CD14-positive monocyte (primary cell): ENCODE measurements around the gene ARHGEF33. TPM values are rescaled to one million over a fixed set of nuclear protein-coding genes. Genes with fewer than 3 reads are reported as not detected.
A peak's percentile ranks its signal among the peaks of the same experiment; 100 is the strongest.

Experiments used
- DNase-seq, 3 donors: peaks; one replicate each; pipeline ENCODE4 v3.0.0-alpha.2; 2011 to 2022
- H2AFZ ChIP-seq: 2 replicates; pipeline ENCODE4 v1.6.0; 2012; ENCODE audit warnings: mild to moderate bottlenecking, low read depth, low read length, inconsistent platforms; ENCODE audit not compliant: insufficient read depth, poor library complexity, severe bottlenecking
- H3K27ac ChIP-seq, 2 donors: 1 replicate in 1 of 2; 2 replicates in 1 of 2; pipeline ENCODE4 v1.5.1; 2012 to 2013; ENCODE audit warnings: low read length in 2 of 2, control low read depth in 1 of 2, inconsistent platforms in 1 of 2, low read depth in 1 of 2, mild to moderate bottlenecking in 1 of 2
- H3K27me3 ChIP-seq, 2 donors: one replicate each; pipeline versions ENCODE4 v1.6.0 to v1.6.1; 2011 to 2013; ENCODE audit warnings: low read length in 2 of 2; ENCODE audit not compliant: control insufficient read depth in 2 of 2, insufficient read depth in 2 of 2
- H3K36me3 ChIP-seq, 2 donors: replicated peaks in 1 of 2; 1 replicate in 1 of 2; 2 replicates in 1 of 2; pipeline versions ENCODE4 v1.5.1 to v1.6.1; 2012 to 2013; ENCODE audit warnings: low read length in 2 of 2, control low read depth in 1 of 2, inconsistent platforms in 1 of 2, mild to moderate bottlenecking in 1 of 2; ENCODE audit not compliant: insufficient read depth in 2 of 2, control insufficient read depth in 1 of 2
- H3K4me1 ChIP-seq, 2 donors: 1 replicate in 1 of 2; 2 replicates in 1 of 2; pipeline versions ENCODE4 v1.5.1 to v1.6.1; 2012 to 2013; ENCODE audit warnings: low read length in 2 of 2, control low read depth in 1 of 2, inconsistent platforms in 1 of 2, mild to moderate bottlenecking in 1 of 2, moderate library complexity in 1 of 2; ENCODE audit not compliant: insufficient read depth in 2 of 2, control insufficient read depth in 1 of 2
- H3K4me2 ChIP-seq: replicated peaks from 2 replicates; pipeline ENCODE3; 2012; ENCODE audit warnings: low read length, moderate library complexity, mild to moderate bottlenecking; ENCODE audit not compliant: poor library complexity, severe bottlenecking; ENCODE audit errors: extremely low read depth
- H3K4me3 ChIP-seq, 3 experiments: fragments of 200-600 bp in 1 of 3; sonication (generic) in 1 of 3; replicated peaks in 1 of 3; 1 replicate in 2 of 3; 2 replicates in 1 of 3; pipeline ENCODE4 v1.5.1; 2011 to 2013; ENCODE audit warnings: low read length in 3 of 3, mild to moderate bottlenecking in 3 of 3, control low read depth in 2 of 3, low read depth in 2 of 3, inconsistent platforms in 1 of 3, moderate library complexity in 1 of 3
- H3K79me2 ChIP-seq: 2 replicates; pipeline ENCODE4 v1.6.0; 2012; ENCODE audit warnings: mild to moderate bottlenecking, control low read depth, inconsistent platforms, low read length, moderate library complexity; ENCODE audit not compliant: insufficient read depth
- H3K9ac ChIP-seq: 2 replicates; pipeline ENCODE4 v1.6.0; 2017; ENCODE audit warnings: low read length, mild to moderate bottlenecking; ENCODE audit not compliant: insufficient read depth, poor library complexity, severe bottlenecking
- H3K9me3 ChIP-seq, 2 donors: replicated peaks in 1 of 2; 1 replicate in 1 of 2; 2 replicates in 1 of 2; pipeline versions ENCODE4 v1.5.1 to v1.6.1; 2012 to 2013; ENCODE audit warnings: low read length in 2 of 2, control low read depth in 1 of 2; ENCODE audit not compliant: control insufficient read depth in 1 of 2, insufficient read depth in 1 of 2
- H4K20me1 ChIP-seq: 2 replicates; pipeline ENCODE4 v1.6.0; 2012; ENCODE audit warnings: mild to moderate bottlenecking, low read length, control low read depth, moderate library complexity; ENCODE audit not compliant: insufficient read depth
- H3K27ac Mint-ChIP-seq, 7 donors: one replicate each; pipeline ENCODE4 v1.8.0; 2020; ENCODE audit warnings: mild to moderate bottlenecking in 7 of 7, mixed read lengths in 7 of 7, moderate library complexity in 6 of 7, inconsistent platforms in 2 of 7
- H3K27me3 Mint-ChIP-seq, 3 donors: one replicate each; pipeline ENCODE4 v1.8.0; 2021 to 2022; ENCODE audit warnings: low read depth in 3 of 3, mild to moderate bottlenecking in 3 of 3, mixed read lengths in 3 of 3, moderate library complexity in 3 of 3, inconsistent platforms in 1 of 3
- H3K36me3 Mint-ChIP-seq, 2 donors: one replicate each; pipeline ENCODE4 v1.8.0; 2020; ENCODE audit warnings: mixed read lengths in 2 of 2, inconsistent platforms in 1 of 2, mild to moderate bottlenecking in 1 of 2
- H3K4me1 Mint-ChIP-seq: one replicate; pipeline ENCODE4 v1.8.0; 2020; ENCODE audit warnings: mild to moderate bottlenecking, mixed read lengths
- H3K4me3 Mint-ChIP-seq, 2 donors: one replicate each; pipeline ENCODE4 v1.8.0; 2020; ENCODE audit warnings: mild to moderate bottlenecking in 2 of 2, mixed read lengths in 2 of 2, moderate library complexity in 1 of 2
- H3K9me3 Mint-ChIP-seq, 7 donors: one replicate each; pipeline ENCODE4 v1.8.0; 2020 to 2022; ENCODE audit warnings: mixed read lengths in 7 of 7, mild to moderate bottlenecking in 6 of 7, moderate library complexity in 6 of 7, inconsistent platforms in 2 of 7
- WGBS: methylation state at CpG from one replicate; pipeline ENCODE4 v1.1.5; 2013; ENCODE audit warnings: missing lambda C conversion rate; ENCODE audit not compliant: insufficient coverage; 5-methylcytosine and 5-hydroxymethylcytosine counted together
- intact Hi-C, 2 donors: fragments of 100-400 bp; cut with micrococcal nuclease; formaldehyde crosslinking; loops; one replicate each; pipeline versions ENCODE4 v1.15.0 to v1.15.1; 2023
- polyA plus RNA-seq, 3 donors: library from polyadenylated mRNA; depleted of rRNA in 1 of 3; unstranded in 2 of 3; stranded (reverse) in 1 of 3; fragments of 300-500 nt in 2 of 3; fragments of >200 nt in 1 of 3; fragmentation: Illumina TruSeq in 2 of 3; gene quantifications; 1 replicate in 2 of 3; 2 replicates in 1 of 3; pipeline ENCODE4 v1.2.3, GENCODE V29; 2012 to 2021
- TF ChIP-seq, protein P1 (sequence below): fragments of 200-600 bp; IDR thresholded peaks from one replicate; pipeline ENCODE4 v1.8.0; 2022; ENCODE audit warnings: antibody characterized with exemption, mild to moderate bottlenecking

Gene ARHGEF33
- polyA plus RNA-seq, 3 donors = 0.33 TPM; not detected in 2

- H3K27ac Mint-ChIP-seq = peak overlapping the region in 1 of 7 donors; percentile 26
- DNase-seq = no peak
- H3K4me3 Mint-ChIP-seq = no peak overlapping the region
- Histone ChIP-seq H3K4me3 (no peak overlapping the region), H3K27ac (no peak overlapping the region), H3K9ac (no peak overlapping the region), H3K4me1 (no peaks in the 10 kb centered on the region), H2AFZ (no peak overlapping the region), H3K36me3 (peaks cover 74 to 95% of the 10 kb centered on the region in 2 donors), H4K20me1 (no peaks in the 10 kb centered on the region), H3K27me3 (no peaks in the 10 kb centered on the region), H3K79me2 (no peaks in the 10 kb centered on the region), H3K9me3 (no peaks in the 10 kb centered on the region), H3K4me2 (no peak overlapping the region)
- no peaks in the 10 kb centered on the region for H3K4me1 Mint-ChIP-seq
- intact Hi-C loops = no loop called here
- no CpG with 5 or more reads among the region's 1 CpG for WGBS
- H3K9me3 Mint-ChIP-seq = peaks cover 0 to 3% (median 0%) of the 10 kb centered on the region in 7 donors
- TF ChIP-seq, protein P1, sequence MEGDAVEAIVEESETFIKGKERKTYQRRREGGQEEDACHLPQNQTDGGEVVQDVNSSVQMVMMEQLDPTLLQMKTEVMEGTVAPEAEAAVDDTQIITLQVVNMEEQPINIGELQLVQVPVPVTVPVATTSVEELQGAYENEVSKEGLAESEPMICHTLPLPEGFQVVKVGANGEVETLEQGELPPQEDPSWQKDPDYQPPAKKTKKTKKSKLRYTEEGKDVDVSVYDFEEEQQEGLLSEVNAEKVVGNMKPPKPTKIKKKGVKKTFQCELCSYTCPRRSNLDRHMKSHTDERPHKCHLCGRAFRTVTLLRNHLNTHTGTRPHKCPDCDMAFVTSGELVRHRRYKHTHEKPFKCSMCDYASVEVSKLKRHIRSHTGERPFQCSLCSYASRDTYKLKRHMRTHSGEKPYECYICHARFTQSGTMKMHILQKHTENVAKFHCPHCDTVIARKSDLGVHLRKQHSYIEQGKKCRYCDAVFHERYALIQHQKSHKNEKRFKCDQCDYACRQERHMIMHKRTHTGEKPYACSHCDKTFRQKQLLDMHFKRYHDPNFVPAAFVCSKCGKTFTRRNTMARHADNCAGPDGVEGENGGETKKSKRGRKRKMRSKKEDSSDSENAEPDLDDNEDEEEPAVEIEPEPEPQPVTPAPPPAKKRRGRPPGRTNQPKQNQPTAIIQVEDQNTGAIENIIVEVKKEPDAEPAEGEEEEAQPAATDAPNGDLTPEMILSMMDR = no peak
- H3K27me3 Mint-ChIP-seq = no peaks in the 10 kb centered on the region
- peaks cover 63 to 73% of the 10 kb centered on the region in 2 donors for H3K36me3 Mint-ChIP-seq
These were observed 119.0 kb downstream of the ARHGEF33 start for GRCh38 chr2:39008665-39009064.

DNA sequence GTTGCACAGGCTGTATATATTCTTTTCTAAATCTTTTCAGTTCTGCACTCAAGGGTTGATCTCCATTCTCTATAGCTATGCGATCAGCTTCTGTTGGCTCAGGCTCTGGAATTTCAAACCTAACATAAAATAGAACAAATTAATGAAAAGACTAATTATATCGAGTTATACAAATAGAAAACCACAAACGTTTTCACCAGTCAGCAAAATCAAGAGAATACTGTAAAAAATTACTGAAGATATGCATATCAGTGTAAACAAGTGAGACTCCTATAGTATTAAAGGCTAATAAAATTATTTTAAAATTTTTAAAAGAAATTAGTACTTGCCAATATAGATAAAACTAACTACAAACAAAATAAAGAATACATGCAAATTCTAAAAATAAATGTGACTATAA is 124.2 kb downstream of the ARHGEF33 start:
- H3K9ac ChIP-seq = no peak overlapping the region

More for the DNA sequence above, 124.2 kb downstream of the ARHGEF33 start:
- Histone ChIP-seq H3K4me3 (no peak overlapping the region), H4K20me1 (peaks cover 3% of the 10 kb centered on the region), H3K4me1 (no peaks in the 10 kb centered on the region), H3K79me2 (no peaks in the 10 kb centered on the region), H3K36me3 (peaks cover 47 to 59% of the 10 kb centered on the region in 2 donors), H3K4me2 (no peak overlapping the region), H3K9me3 (no peaks in the 10 kb centered on the region), H3K27me3 (no peaks in the 10 kb centered on the region), H3K27ac (no peak overlapping the region), H2AFZ (no peak overlapping the region)
- TF ChIP-seq, protein P1 = no peak
- Mint-ChIP-seq H3K4me1 (no peaks in the 10 kb centered on the region), H3K27me3 (no peaks in the 10 kb centered on the region), H3K4me3 (no peak overlapping the region), H3K36me3 (peaks cover 36 to 37% of the 10 kb centered on the region in 2 donors), H3K27ac (no peak overlapping the region), H3K9me3 (peaks cover 0 to 3% (median 0%) of the 10 kb centered on the region in 7 donors)
- intact Hi-C loops = no loop called here
- no peak for DNase-seq
- no CpG with 5 or more reads among the region's 3 CpGs for WGBS
